HG03025 (cell line): ENCODE data around the gene SPATA2L.
"Not testable (repeated sequence)": the region's sequence is repeated elsewhere in the genome, so short reads cannot be mapped to it uniquely, and the experiment has no call there.

Experiments
- ATAC-seq: cut with Tn5 transposase; IDR thresholded peaks from one replicate; pipeline ENCODE4 v1.9.1; 2021; ENCODE audit warnings: mild to moderate bottlenecking, moderate library complexity; ENCODE audit not compliant: unreplicated experiment, low FRiP score

SPATA2L gene

DNA sequence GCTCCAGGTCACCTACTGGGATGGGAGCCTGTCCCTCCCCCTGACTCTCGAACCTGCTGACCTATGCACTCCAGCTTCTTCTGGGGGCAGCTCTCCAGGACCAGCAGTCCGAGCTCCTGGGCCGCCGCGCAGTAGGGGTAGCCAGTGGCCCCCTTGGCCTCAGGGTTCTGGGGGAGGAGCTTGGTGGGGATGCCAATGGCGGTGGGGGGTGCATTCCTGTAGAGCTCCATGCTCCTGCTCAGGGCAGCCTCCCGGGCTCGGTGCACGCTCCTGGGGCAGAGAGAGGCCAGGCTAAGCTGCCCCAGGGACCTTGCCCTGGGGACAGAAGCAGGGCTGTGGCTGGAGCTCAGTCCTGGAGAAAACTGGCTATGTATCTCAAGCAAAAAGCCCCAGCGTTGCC, 7.7 kb upstream of the SPATA2L start:
- ATAC-seq: no peak

DNA sequence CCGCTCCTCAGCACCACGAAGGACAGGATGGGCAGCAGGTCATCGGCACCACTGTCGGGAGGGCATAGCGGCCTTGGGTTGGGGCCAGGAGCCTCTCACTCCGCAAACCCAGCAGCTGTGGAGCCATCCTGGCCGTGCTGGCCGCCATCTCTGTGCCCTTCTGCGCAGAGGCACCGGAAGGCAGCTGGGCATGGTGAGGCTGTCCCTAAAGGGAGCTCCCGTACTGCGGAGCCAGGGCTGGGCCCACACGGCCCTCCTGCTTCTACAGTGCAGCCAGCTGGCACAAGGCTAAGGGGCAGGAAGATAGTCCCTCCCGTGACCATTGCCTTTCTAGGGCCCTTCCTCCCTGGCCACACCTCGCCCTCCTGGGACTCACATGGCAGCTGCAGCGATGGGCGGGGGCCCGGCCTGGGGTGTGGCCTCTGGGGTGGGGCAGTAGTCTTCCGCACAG, 7.0 kb upstream of the SPATA2L start:
- ATAC-seq: no peak

DNA sequence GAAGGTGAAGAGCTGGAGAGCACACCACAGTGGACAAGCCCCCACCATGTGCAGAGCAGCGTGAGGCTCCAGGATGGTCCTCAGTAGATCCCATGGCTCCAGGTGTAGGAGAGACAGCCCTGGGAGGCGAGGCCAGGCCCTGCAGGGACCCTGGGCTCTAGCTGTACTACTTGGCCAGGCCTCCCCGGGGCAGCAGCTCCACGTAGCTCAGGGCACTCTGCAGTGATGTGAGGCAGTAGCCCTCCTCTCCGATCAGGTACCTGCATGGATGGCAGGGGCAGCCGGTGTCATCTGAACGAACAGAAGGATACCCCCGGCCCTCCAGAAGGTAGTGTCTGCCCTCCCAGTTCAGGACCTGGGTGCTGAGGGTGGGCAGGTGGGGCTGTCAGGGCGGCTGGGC, 6.2 kb upstream of the SPATA2L start:
- ATAC-seq: no peak

- ATAC-seq: no peak
Measured at GRCh38 chr16:89706518-89707260, 5.2 kb upstream of the SPATA2L start.

DNA sequence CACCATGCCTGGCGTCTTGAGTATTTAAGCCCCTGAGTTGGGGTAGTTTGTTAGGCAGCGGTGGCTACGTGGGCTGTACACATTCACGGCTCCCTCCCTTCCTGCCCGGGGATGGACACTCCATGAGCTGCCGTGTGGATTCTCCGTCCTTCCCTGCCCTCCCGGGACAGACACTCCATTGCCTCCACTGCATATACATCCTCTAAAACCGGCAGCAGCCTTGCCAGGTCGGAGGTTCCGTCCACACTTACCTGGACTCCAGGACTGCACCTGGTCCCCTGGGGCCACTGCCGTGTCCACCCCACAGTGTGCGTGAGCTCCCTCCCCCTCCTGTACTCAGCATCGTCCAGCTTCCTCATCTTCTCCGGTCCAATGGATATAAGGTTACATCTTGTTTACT, 3.5 kb upstream of the SPATA2L start:
- no peak for ATAC-seq

DNA sequence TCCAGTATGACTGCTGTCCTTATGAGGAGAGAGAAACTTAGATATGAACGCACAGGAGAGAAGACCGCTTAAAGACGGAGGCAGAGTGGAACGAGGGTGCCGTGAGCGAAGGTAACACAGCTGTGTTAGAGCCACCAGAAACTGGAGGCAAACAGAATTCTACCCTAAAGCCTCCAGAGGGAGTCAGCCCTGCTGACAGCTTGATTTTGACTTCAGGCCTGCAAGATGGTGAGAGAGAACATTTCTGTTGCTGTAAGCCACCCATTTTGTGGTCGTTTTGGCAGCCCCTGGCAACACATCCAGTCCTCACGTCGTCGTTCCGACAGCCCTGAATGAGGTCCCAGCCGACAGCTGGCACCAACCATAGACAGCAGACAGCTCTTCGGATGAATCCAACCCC, 2.8 kb upstream of the SPATA2L start:
- ATAC-seq: no peak

DNA sequence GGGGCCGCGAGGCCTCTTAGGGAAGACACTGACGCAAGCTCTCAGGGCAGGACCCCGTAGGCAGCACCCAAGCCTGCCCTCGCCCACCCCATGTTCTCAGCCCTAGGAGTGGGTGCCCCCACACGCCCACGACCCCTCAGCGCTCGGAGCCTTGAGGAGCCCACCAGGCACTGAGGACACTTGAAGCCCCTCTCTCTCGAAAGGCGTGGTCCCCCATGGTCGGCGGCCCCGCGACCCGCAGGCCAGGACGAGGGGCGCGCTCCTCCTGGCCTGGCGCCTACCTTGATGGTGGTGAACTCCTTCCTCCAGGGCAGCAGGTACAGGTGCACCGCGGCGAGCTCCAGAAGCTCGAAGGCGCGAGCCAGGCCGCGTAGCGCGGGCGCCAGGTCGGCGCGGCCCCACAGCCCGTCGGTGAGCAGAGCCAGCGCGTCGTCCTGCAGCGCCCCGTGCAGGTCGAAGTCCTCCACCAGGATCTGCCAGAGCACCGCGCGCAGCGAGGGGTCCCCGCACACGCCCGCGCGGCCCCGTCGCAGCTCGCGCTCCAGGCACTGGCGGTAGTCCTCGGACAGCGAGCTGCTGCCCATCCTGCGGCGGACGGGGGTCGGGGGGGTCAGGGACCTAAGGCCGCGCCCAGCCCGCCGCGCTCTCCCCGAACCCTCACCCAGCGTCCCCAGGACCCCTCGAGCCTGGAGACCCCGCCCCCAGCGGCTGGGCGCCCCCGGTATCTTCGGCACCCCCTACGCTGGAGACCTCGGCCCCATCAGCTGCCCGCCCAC, 668 bp downstream of the SPATA2L start:
- ATAC-seq: no peak

GRCh38 chr16:89700100-89700648, 1.3 kb downstream of the SPATA2L start:
- peak; percentile 28 for ATAC-seq

- not testable (repeated sequence) for ATAC-seq
Measured at GRCh38 chr16:89699629-89700099, 1.8 kb downstream of the SPATA2L start.

- ATAC-seq: not testable (repeated sequence)
Measured at GRCh38 chr16:89698717-89699116, 2.8 kb downstream of the SPATA2L start.

DNA sequence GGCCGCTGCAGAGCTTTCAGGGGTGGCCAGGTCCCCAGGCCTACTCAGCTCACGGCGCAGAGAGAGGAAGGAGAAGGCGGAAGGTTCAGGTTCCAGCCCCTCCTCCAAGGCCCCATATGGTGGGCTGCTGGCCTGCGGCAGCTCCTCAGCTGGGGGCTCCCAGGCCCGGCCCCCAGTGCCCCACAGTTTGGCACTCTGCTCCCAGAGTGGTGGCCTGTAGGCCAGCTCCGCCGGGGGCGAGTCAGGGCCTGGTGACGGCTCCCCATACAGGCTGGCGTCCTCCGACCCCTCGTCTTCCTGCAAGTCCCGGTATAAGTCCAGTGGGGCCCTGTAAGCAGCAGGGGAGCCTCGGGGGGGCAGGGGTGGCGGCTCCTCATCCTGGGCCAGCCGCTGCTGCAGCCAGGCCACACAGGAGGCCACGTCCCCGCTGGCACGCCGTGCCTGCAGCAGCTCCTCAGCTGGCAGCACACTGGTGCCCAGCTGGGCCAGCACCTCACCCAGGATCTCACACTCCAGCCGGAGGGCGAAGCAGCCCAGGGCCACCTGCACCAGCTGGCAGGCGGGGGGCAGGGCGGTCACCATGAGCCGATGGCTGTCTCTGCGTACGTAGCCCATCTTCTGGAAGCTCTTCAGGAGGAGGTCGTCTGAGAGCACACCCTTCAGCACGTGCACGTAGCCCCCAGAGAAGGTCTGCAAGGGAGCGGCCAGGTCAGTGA, 3.7 kb downstream of the SPATA2L start:
- no peak for ATAC-seq

- no peak for ATAC-seq
Measured at GRCh38 chr16:89697161-89697615, 4.3 kb downstream of the SPATA2L start.

GRCh38 chr16:89696670-89697128, 4.8 kb downstream of the SPATA2L start:
- no peak for ATAC-seq

GRCh38 chr16:89695875-89696669, 5.4 kb downstream of the SPATA2L start:
- no peak for ATAC-seq

DNA sequence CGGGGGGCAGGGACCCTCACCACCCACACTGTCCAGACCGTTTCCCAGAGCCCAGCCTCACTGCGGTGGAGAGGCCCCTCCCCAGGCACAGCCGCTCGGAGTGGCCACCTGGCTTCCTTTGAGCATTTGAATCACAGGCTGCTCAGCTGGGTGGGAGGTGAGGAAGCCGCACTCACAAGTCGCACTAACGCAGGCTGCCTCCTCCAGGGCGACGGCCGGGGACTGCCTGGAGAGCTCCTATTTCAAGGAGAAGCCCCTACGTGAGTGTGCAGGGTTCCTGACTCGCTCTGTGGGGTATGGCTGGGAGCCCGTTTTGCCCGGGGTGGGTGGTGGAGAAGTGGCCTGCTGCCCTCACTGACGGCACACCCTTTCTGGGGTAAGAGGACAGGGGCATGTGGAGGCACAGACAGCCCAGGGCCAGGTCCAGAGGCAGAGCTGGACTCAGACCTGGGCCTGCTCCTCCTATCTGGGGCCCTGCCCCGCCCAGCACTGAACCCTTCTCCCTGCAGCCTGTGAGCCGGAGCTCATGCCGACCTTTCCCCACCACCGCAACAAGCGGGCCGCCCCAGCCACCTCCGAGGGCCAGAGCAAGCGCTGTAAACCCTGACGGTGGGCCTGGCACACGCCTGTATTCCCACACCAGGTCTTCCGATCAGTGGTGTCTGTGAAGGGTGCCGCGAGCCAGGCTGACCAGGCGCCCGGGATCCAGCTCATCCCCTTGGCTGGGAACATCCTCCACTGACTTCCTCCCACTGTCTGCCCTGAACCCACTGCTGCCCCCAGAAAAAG, 6.2 kb downstream of the SPATA2L start:
- ATAC-seq: no peak

- not testable (repeated sequence) for ATAC-seq
Measured at GRCh38 chr16:89694784-89695085, 6.8 kb downstream of the SPATA2L start.

DNA sequence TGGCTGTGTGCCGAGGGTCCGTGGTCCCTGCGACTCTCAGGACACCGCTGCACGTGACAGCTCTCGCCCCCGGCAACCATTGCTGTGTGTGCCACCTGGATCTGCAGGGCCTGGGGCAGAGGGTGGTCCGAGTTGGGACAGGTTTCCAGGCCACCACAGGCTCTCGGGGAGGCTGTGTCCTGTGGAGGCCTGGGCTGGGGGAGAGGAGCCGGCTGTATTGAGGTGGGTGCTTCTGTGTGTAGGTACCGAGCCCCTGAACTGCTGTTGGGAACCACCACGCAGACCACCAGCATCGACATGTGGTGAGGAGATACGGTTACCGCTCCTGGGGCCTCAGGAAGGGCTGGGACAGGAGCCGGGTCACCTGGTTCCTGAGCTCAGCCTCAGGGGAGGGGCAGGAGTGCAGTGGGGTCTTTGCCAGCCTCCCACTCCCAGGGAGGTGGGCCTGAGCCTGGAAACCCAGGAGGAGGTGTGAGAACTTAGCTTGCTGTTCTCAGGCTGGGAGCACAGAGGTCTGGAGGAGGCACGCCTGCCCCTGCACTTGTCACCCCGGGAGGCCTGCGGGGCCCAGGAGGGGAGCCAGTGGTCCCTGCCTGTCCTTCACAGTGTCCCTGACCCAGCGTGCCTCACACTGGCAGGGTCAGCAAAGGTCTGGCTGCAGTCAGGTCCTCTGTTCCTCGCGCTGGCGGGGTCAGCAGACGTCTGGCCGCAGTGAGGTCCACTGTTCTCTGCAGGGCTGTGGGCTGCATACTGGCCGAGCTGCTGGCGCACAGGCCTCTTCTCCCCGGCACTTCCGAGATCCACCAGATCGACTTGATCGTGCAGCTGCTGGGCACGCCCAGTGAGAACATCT, 7.3 kb downstream of the SPATA2L start:
- ATAC-seq: no peak

DNA sequence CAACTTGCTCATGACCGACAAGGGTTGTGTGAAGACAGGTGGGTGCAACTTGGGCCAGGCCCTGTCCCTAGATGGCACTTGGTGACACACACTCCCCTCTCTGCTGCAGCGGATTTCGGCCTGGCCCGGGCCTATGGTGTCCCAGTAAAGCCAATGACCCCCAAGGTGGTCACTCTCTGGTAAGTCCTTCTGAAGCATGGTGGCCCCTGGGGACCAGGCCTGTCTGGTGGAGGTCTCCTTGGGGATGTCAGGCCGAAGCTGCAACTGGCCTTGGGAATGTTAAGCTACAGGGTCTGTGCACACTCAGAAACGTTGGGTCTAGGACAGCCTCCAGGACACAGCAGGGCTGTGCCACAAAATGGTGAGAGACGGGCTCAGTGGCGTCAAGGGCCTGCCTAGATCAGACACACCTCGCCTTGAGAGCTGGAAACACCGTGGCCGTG, 8.2 kb downstream of the SPATA2L start:
- no peak for ATAC-seq
